ENCODE data around the gene ENPP6. TPM values are rescaled to one million over a fixed set of nuclear protein-coding genes. Genes with fewer than 3 reads are reported as not detected.
"Not testable (repeated sequence)": the region's sequence is repeated elsewhere in the genome, so short reads cannot be mapped to it uniquely, and the experiment has no call there.

The ENPP6 gene
- total RNA-seq, 1 experiment from 2014 or later: not detected

- no peak overlapping the region for H3K27ac Mint-ChIP-seq (ENCODE audit: low read depth, unreplicated experiment)
- intact Hi-C loops (cut with micrococcal nuclease): no loop called here
- H3K36me3 Mint-ChIP-seq (ENCODE audit: insufficient read depth, unreplicated experiment): no peaks in the 10 kb centered on the region
- H3K27me3 Mint-ChIP-seq (ENCODE audit: insufficient read depth, unreplicated experiment): no peaks in the 10 kb centered on the region
- H3K9me3 Mint-ChIP-seq (ENCODE audit: unreplicated experiment): peaks cover 8% of the 10 kb centered on the region
- POLR2A ChIA-PET: interaction anchor here (0.9 kb wide), 1 partner anchor 9 kb away, joined by 3 read pairs; no protein-coding TSS in a partner anchor
- H3K4me1 Mint-ChIP-seq (ENCODE audit: insufficient read depth, unreplicated experiment): no peaks in the 10 kb centered on the region
- TF ChIP-seq CTCF (IDR thresholded peaks at IDR 0.05; ENCODE audit: unreplicated experiment): no peak
- CTCF ChIA-PET: interaction anchor here (0.6 to 1.4 kb wide), 3 partner anchors 16 to 142 kb away, joined by 3 to 4 read pairs (median 3); no protein-coding TSS in a partner anchor
- no peak for DNase-seq (ENCODE audit: unreplicated experiment)
- no peak overlapping the region for H3K4me3 Mint-ChIP-seq (ENCODE audit: unreplicated experiment)
- BruUV-seq (replicated peaks): no TSS peak
Measured at GRCh38 chr4:184142121-184143000, 75.3 kb downstream of the ENPP6 start.

GRCh38 chr4:184140901-184141300, 76.8 kb downstream of the ENPP6 start:
- peaks cover 21% of the 10 kb centered on the region for H3K9me3 Mint-ChIP-seq (ENCODE audit: unreplicated experiment)
- BruUV-seq (replicated peaks); H3K27ac Mint-ChIP-seq (ENCODE audit: low read depth, unreplicated experiment); H3K4me1 Mint-ChIP-seq (ENCODE audit: insufficient read depth, unreplicated experiment); H3K27me3 Mint-ChIP-seq (ENCODE audit: insufficient read depth, unreplicated experiment); POLR2A ChIA-PET; intact Hi-C loops (cut with micrococcal nuclease); H3K36me3 Mint-ChIP-seq (ENCODE audit: insufficient read depth, unreplicated experiment); DNase-seq (ENCODE audit: unreplicated experiment); H3K4me3 Mint-ChIP-seq (ENCODE audit: unreplicated experiment); CTCF ChIA-PET: not testable (repeated sequence)

- no peak for TF ChIP-seq CTCF (IDR thresholded peaks at IDR 0.05; ENCODE audit: unreplicated experiment)
- CTCF ChIA-PET: no interaction called here
- Mint-ChIP-seq H3K9me3 (ENCODE audit: unreplicated experiment) (peaks cover 25% of the 10 kb centered on the region), H3K36me3 (ENCODE audit: insufficient read depth, unreplicated experiment) (no peaks in the 10 kb centered on the region), H3K4me1 (ENCODE audit: insufficient read depth, unreplicated experiment) (no peaks in the 10 kb centered on the region), H3K27ac (ENCODE audit: low read depth, unreplicated experiment) (no peak overlapping the region), H3K27me3 (ENCODE audit: insufficient read depth, unreplicated experiment) (no peaks in the 10 kb centered on the region), H3K4me3 (ENCODE audit: unreplicated experiment) (no peak overlapping the region)
- POLR2A ChIA-PET: interaction anchor here (0.7 kb wide), 1 partner anchor 363 kb away, joined by 3 read pairs; no protein-coding TSS in a partner anchor
- BruUV-seq (replicated peaks): no TSS peak
- intact Hi-C loops (cut with micrococcal nuclease): no loop called here
- no peak for DNase-seq (ENCODE audit: unreplicated experiment)
Measured at GRCh38 chr4:184136525-184136924, 81.1 kb downstream of the ENPP6 start.

GRCh38 chr4:184126800-184127199, 90.9 kb downstream of the ENPP6 start:
- H3K36me3 Mint-ChIP-seq (ENCODE audit: insufficient read depth, unreplicated experiment): no peaks in the 10 kb centered on the region
- H3K27me3 Mint-ChIP-seq (ENCODE audit: insufficient read depth, unreplicated experiment): peaks cover 8% of the 10 kb centered on the region
- intact Hi-C loops (cut with micrococcal nuclease): no loop called here
- TF ChIP-seq CTCF (IDR thresholded peaks at IDR 0.05; ENCODE audit: unreplicated experiment): no peak
- BruUV-seq (replicated peaks): no TSS peak
- no peak overlapping the region for H3K4me3 Mint-ChIP-seq (ENCODE audit: unreplicated experiment)
- CTCF ChIA-PET: no interaction called here
- no peak for DNase-seq (ENCODE audit: unreplicated experiment)
- H3K9me3 Mint-ChIP-seq (ENCODE audit: unreplicated experiment): no peaks in the 10 kb centered on the region
- no peak overlapping the region for H3K27ac Mint-ChIP-seq (ENCODE audit: low read depth, unreplicated experiment)
- POLR2A ChIA-PET: interaction anchor here (0.5 to 0.6 kb wide), 2 partner anchors 8 to 52 kb away, joined by 3 read pairs; no protein-coding TSS in a partner anchor
- no peaks in the 10 kb centered on the region for H3K4me1 Mint-ChIP-seq (ENCODE audit: insufficient read depth, unreplicated experiment)

Measured in MCF 10A (cell line).